GM18858 (cell line): ENCODE results near the gene MTRR.

Source experiments
- ATAC-seq: cut with Tn5 transposase; IDR thresholded peaks from one replicate; pipeline ENCODE4 v1.9.1; 2021; ENCODE audit not compliant: unreplicated experiment

MTRR gene

DNA sequence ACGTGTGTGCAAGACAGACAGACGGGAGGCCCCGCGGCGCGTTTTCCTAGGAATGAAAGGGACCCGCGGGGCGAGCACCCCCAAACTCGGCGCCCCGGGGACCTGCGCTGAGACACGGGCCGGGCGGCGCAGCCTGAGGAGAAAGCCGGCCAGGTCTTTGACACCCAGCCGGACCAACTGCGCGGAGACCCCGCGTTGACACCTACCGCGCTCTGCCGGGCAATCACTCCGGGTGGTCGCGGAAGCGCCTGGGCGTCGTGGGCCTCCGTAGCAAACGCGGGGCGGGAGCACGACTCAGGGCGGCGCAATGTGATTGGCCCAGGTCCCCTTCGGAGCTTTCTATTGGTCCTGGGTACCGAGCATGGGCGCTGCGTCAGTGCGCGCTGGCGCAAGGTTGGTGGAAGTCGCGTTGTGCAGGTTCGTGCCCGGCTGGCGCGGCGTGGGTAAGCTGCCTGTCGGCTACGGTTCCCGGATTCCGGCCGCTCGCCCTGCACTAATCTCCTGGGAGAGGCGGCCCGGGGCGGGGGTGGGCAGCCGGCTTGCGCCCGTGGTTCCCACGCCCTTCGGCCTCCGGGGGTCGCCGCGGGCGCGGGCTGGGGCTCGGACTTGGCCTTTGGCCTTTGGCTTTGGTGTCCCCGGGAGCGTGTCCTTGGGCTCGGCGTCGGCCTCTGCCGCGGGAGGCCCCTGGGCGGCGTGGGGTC lies at the start of gene MTRR, which contains the start of gene FASTKD3:
MTRR (plus strand) TSS at position 376 of the 701 bp plus-strand sequence. CDS start 1,647 bp downstream, outside the sequence.
FASTKD3 (minus strand) TSS at position 259 of the 701 bp plus-strand sequence. CDS start 948 bp downstream, outside the sequence.
- peak; percentile 95 for ATAC-seq

DNA sequence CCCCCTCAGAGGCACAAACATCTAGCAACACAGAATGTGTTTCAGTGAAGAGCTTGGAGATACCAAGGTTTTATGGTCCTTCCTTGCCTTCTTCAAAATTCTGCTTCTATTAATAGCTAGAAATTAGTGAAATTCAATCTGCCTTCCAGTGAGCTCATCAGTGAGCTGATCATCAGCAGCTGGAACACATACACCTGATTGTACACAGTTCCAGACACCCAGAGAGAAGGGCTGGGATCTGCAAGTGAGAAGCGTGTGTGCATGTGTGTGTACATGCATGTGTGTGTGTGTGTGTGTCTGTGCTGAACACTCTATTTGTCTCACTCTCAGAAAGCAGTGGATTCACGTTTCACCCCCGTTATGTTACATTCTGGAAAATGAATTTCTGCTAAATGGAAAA lies 46.5 kb upstream of the MTRR start:
- no peak for ATAC-seq

DNA sequence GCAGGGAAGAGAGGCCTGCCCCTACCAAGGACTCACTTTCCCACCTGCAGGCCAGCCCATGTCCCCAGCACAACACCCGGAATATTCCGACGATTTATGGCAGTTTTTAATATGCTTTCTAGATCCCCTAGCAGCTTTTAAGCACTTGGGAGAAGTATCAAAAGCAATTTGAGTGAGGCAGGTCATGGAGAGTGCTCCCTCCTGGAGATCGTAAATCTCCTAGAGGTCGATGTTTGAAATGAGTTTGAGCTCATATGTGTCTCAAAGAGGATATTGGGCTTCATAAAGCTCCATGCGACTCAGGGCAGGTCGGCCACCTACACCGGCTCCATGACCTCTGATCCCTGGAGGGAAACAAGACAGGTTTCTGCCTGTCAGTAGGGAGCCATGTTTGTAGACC lies 45.4 kb upstream of the MTRR start:
- ATAC-seq = no peak

DNA sequence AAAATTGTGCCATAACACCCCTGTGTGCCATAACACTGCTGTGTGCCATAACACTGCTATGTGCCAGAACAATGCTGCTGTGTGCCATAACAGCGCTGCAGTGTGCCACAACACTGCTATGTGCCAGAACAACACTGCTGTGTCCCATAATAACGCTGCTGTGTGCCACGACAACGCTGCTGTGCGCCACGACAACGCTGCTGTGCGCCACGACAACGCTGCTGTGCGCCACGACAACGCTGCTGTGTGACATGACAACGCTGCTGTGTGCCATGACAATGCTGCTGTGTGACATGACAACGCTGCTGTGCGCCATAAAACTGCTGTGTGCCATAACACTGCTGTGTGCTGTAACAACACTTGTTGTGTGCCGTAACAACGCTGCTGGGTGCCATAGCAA lies 44.0 kb upstream of the MTRR start:
- ATAC-seq = no peak

DNA sequence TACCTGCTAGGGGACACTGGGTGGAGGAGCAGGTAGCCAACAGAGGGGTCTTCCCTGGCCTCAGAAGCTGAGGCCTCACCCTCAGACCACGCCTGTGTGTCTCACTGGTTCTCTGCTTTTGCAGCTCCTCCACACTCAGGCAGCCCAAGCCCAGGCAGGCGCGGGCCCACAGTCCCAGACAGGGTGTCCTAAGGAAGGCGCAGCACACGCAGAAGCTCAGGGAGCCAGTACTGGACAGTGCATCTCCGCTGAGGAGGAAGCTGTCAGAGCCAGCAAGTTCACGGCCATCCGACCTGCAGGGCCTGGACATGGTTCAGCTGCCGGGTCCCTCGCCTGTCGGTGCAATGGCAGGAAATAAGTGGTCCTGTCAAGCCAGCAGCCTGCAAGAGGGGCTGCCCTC lies 43.3 kb upstream of the MTRR start:
- ATAC-seq = no peak

DNA sequence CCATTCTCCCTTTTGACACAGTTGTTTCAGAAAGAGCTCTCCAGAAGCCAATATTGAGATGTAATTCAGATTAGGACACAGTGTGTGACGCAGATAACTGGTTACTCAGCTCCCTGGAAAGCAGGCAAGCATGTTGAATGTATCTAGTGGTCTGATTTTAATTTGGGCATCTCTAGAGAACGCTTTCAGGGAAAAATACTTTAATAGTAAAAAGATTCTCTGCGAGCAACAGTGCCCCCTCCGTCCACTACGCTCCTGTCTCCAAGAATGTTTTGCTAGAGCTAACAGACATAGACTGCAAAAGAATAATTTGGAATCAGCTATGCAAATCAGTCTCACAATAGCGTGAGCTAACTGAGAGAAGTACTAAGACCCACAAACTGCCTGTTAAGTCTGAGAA lies 41.3 kb upstream of the MTRR start:
- no peak for ATAC-seq

DNA sequence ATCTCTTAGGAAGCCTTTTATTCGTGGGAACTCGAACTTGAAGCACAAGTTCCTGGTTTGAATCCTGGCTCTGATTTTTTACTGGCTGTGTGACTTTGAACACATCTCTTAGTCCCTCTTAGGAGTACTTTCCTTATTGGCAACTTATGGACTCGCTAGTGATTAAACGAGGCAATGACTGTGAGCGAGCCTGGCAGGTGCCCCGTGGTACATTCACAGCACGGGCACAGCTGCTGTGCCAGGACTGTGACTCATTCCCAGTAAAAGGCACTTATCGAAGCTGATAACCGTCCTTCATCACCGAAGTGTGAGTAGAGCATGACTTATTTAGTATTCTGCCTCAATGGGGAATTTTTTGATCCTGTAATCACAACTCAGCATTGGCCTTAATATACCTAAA lies 40.7 kb upstream of the MTRR start:
- no peak for ATAC-seq

DNA sequence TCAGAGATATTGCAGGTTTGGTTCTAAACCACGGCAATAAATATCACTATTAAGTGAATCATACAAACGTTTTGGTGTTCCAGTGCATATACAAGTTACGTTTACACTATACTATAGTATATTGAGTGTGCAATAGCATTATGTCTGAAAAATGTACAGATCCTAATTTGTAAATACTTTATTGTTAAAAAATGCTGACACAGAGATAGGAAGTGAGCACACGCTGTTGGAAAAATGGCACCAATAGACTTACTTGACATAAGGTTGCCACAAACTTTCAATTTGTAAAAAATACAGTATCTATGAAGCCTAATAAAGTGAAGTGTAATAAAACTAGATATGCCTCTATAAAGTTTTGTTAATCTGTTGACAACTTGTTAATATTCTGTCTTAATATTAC lies 34.0 kb upstream of the MTRR start:
- no peak for ATAC-seq

DNA sequence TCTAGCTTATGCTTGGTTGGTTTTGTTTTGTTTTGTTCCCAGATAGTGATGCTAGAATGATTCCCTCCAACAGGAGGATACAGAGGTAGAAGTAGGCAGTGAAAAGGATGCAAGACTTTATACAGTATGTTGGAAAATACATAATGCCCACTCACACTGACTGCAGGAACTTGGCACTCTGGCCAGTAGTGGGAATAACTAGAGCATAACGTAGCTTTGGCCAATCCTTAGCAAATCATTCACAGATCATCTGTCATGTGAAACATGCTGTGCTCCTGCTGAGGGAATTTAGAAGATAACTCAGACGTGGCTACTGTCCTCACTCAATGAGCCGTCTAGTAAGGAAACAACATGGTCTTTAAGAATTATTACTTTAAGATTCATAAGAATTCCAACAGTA lies 31.5 kb upstream of the MTRR start:
- no peak for ATAC-seq

DNA sequence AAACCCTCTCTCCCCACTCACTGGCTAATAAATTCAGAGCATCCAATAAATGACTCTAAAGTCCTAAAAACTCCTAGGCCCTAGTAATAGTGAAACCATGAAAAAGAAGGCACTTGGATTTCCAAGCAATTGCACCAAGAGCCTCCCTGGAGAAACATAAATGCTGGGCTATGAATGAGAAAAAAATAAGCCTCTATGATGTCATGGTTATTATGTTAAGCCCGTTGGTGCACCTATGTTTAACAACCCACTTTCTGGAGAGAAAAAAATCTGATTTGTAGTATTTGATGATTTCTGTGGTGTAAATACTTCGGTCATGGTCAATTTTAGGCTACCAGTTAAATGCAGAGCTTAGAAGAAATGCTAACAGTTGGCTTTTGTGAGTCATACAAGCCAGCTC lies 26.4 kb upstream of the MTRR start:
- no peak for ATAC-seq

DNA sequence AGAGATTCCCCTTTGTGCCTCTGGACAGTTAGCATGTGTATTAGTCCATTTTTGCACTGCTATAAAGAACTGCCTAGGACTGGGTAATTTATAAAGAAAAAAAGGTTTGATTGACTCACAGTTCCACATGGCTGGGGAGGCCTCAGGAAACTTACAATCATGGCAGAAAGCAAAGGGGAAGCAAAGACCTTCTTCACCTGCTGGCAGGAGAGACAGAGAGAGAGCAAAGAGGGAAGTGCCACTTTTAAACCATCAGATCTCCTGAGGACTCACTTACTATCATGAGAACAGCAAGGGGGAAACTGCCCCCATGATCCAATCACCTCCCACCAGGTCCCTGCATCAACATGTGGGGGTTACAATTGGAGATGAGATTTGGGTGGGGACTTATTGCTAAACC lies 24.0 kb upstream of the MTRR start:
- ATAC-seq = no peak

DNA sequence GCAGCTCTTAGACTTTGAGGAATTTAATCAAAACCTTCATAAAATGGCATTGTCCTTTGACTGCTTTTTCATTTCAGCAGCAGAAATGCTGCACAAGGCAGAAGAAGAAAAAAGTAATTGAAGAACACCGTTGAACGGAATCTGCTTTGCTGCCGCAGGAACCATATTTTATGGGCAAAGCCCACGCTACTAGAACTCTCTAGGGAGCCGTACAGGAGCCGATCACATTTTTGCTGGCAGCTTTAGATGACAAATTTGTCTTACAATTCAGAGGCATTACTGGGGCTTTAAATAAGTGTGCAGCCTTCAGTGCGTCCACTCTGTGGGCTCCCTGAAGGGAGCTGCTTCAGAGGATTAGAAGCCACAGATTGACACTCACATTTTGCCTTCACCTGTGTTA lies 23.4 kb upstream of the MTRR start:
- no peak for ATAC-seq

DNA sequence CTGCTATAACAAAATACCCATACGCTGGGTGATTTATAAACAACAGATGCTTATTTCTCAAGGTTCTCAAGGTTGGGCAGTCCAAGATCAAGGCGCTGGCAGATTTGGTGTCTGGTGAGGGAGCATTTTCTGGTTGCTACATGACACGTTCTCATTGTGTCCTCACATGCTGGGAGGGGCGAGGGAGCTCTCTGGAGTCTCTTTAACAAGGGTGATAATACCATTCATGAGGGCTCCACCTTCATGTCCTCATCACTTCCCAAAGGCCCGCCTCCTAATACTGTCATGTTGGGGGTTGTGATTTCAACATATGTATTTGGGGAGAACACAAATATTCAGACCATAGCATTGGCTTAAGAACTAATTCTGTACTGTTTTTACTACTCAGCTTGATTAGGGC lies 22.6 kb upstream of the MTRR start:
- ATAC-seq = no peak

DNA sequence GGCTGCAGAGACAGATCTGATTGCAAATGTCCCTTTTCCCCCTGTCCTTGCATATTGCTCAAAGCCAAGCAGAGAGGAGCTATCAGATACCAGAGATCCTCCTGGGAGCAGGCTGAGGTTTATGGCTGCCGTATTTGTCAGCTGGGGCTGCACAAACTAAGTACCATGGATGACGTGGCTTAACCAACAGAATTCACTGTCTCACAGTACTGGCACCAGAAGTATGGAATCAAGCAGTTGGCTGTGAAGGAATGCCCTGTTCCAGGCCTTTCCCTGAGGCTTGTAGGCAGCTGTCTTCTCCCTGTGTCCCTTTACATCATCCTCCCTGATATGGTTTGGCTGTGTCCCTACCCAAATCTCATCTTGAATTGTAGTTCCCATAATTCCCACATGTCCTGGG lies 20.7 kb upstream of the MTRR start:
- ATAC-seq = no peak

DNA sequence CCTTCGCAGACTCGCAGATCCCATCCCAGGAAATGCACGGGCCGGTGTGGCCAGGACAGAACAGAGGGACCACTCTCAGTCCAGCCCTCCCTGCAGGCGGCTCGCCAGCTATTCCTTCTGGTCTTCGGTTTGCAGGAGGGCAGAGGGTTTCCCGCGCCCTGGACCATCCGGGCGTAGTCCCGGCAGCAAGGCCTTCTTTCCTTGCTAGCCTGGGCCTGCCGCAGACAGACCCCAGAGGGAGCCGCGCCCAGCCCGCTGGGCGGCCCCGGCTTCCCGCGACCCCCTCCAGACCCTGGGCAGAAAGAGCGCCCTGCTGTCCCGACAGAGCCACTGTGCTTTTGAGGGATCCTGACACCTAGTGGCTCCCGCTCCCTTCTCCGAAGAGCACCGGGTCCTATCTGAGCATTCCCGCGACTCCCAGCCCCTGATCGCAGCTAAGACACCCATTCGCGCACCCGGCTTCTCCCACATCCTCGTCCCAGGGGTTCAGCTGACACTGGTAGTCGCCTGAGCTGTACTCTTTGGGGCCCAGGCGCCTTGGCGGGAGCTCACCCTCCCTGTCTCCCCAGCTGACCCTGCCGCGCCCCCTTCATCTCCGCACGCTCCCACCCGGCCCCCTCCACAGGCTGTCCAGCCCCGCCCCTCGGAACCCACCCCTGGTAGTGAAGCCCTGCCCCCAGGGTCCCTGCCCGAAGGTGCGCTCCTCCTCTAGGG lies 19.1 kb upstream of the MTRR start:
- no peak for ATAC-seq

DNA sequence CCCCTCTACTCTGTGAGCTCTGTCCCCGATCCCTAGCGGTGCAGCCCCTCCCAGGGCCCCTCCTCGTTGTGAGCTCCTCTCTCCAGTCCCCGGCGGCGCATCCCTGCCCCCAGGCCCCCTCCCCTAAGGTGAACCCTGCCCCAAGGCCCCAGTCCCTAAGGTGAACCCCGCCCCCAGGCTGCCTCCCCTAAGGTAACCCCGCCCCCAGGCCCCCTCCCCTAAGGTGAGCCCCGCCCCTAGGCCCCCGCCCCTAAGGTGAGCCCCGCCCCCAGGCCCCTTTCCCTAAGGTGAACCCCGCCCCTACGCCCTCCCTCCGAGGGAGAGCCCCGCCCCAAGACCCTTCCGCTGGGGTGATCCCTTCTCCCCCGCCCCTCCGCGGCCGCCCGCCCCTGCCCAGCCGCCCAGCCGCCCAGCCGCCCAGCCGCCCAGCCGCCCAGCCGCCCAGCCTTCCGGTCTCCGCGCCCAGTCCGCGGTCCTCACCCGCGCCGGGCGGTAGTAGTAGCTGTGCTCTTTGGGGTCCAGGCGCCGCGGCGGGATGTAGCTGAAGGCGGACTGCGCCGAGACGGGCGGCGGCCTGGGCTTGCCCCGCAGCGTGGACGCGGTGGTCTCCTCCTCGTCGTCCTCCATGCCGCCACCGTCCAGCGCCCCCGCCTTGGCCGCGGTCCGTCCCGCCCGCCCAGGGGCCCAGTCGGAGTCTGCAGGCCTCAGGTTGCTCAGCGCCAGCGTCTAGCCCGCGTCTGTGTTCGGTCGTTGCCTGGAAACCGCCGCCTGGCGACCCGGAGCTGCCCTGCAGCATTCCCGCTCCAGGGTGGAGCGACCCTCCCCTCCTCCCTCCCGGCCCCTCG lies 18.3 kb upstream of the MTRR start, which contains the start of gene CFAP90:
CFAP90 (minus strand) TSS at position 739 of the 845 bp plus-strand sequence; CDS start at position 627, 112 bp downstream.
- no peak for ATAC-seq

DNA sequence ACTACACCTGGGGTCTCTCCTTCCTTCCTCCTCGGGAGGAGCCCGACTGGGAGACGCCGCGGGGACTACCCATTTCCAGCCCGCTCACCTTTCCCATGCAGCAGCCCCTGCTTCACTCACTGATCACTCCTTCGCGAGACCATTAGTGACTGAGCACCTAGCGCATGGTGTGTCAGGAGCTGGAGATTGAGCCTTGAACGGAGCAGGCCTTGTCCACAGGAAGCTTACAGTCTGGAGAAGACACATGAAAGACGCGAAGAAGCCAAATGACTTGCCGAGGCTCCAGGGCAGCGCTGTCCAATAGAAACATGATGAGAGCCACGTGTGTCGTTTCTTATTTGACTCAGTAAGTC lies 17.7 kb upstream of the MTRR start:
- no peak for ATAC-seq

DNA sequence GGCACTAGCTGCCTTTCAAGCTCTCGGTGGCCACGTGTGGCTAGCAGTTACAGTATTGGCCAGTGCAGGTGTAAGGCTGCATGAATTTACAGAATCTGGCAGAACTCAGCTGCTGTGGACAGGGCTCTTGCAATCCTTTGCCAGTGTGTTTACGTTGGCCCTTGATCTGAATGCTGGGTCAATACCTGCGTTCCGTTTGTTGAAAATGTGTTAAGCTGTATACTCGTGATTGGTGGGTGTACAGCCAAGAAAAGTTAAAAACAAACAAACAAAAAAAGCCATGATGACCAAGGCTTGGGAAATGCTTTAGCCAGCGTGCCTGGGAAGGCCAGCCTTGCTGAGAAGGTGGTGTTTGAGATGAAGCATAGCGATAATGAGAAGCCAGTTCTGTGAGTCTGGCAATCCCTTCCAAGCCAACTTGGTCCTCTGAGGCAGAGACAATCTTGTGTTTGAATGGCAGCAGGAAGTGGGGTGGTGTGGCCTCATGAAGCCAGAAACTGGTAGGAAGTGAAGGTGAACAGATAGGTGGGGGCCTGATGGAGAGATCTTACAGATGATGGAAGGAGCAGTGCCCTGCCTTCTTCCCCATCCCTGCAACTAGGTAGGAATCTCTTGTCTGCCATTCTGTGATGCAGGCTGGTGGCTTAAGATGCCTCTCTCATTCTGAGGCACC lies 17.2 kb upstream of the MTRR start:
- no peak for ATAC-seq

DNA sequence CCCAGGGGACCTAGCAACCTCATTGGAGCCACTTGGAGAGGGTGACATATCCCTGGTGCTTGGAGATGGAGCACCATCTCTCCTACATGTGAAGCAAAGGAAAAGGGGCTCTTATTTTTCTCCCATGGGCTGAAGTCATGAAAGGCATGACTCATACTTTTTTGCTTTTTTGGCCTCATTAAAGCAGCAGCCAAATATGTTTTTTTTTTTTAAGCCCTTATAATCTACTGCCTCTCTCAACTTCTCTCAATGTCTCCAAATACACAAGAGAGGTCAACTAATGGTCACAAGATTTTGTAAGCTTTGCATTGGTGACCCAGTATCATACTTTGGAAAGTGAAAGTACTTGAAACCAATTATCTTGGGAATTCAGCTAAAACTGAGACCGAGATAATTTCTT lies 16.4 kb upstream of the MTRR start:
- ATAC-seq = no peak

DNA sequence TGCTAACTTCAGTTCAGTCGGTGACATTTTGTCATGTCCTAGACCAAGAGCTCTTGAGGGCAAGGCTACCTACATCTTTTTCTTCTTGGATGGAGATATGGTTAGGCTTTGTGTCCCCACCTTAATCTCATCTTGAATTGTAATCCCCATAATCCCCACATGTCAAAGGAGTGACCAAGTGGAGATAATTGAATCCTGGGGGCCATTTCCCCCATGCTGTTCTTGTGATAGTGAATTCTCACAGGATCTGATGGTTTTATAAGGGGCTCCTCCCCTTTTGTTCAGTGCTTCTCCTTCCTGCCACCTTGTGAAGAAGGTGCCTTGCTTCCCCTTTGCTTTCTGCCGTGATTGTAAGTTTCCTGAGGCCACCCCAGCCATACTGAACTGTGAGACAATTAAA lies 16.0 kb upstream of the MTRR start:
- no peak for ATAC-seq

DNA sequence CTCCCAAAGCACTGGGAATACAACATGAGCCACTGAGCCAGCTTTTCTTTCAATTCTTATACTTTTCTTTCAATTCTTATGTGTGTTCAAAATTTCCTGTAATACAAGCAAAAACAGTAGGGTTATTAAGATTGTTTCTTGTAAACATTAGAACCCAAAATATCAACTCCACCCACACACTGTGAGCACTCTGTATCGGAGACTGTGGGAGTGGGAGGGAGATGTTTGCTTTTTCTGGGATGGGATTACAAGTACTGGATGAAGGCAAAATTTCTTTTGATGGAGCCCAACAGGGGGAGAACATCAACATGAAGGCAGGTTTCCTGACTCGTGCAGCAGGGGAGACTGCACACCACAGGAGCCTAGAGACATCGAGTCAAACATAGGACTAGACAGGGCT lies 13.3 kb upstream of the MTRR start:
- ATAC-seq = no peak
